Neural cell (in vitro differentiated cells): ENCODE measurements around the gene OGT. TPM values are rescaled to one million over a fixed set of nuclear protein-coding genes. Genes with fewer than 3 reads are reported as not detected.

ENCODE experiments used
- H2AFZ ChIP-seq: fragments of 200-600, 300-800 bp; sonication (generic), shearing (Covaris generic); 2 replicates; pipeline ENCODE4 v1.6.0; 2014; ENCODE audit warnings: low read depth, mild to moderate bottlenecking, antibody characterized with exemption, low read length, moderate library complexity
- H3F3A ChIP-seq: fragments of 200-600 bp; shearing (Covaris generic); 2 replicates; pipeline ENCODE4 v1.6.1; 2016; ENCODE audit warnings: mild to moderate bottlenecking, moderate library complexity, mixed read lengths, antibody characterized with exemption, low read length; ENCODE audit not compliant: insufficient read depth, poor library complexity, severe bottlenecking
- H3K27ac ChIP-seq: fragments of 200-600, 300-800 bp; sonication (generic), shearing (Covaris generic); 2 replicates; pipeline ENCODE4 v1.5.1; 2014; ENCODE audit warnings: mild to moderate bottlenecking, low read length, moderate library complexity
- H3K27me3 ChIP-seq: fragments of 300-800, 200-600 bp; sonication (generic), shearing (Covaris generic); 2 replicates; pipeline ENCODE4 v1.6.0; 2014; ENCODE audit warnings: mild to moderate bottlenecking, low read depth, low read length, moderate library complexity; ENCODE audit not compliant: insufficient read depth
- H3K36me3 ChIP-seq: fragments of 300-800, 200-600 bp; sonication (generic), shearing (Covaris generic); 2 replicates; pipeline ENCODE4 v1.5.1; 2014; ENCODE audit warnings: mild to moderate bottlenecking, antibody characterized with exemption, low read length, moderate library complexity; ENCODE audit not compliant: insufficient read depth
- H3K4me2 ChIP-seq: fragments of 300-800, 200-600 bp; sonication (generic), shearing (Covaris generic); 2 replicates; pipeline ENCODE4 v1.6.0; 2014; ENCODE audit warnings: mild to moderate bottlenecking, low read length
- H3K4me3 ChIP-seq: fragments of 300-800, 200-600 bp; sonication (generic), shearing (Covaris generic); 2 replicates; pipeline ENCODE4 v1.5.1; 2014; ENCODE audit warnings: mild to moderate bottlenecking, low read length, moderate library complexity
- H3K79me2 ChIP-seq: fragments of 200-600 bp; shearing (Covaris generic); replicated peaks from 2 replicates; pipeline ENCODE4 v1.6.0; 2014; ENCODE audit warnings: mild to moderate bottlenecking, low read length, moderate library complexity; ENCODE audit not compliant: insufficient read depth
- H3K9ac ChIP-seq: fragments of 300-800, 200-600 bp; sonication (generic), shearing (Covaris generic); 2 replicates; pipeline ENCODE4 v1.6.1; 2016; ENCODE audit warnings: mild to moderate bottlenecking, low read length, mixed read lengths
- H3K9me2 ChIP-seq: fragments of 200-600 bp; shearing (Covaris generic); 2 replicates; pipeline ENCODE4 v1.6.1; 2016; ENCODE audit warnings: mild to moderate bottlenecking, low read length, mixed read lengths; ENCODE audit not compliant: insufficient read depth
- H3K9me3 ChIP-seq: fragments of 200-600, 300-800 bp; sonication (generic), shearing (Covaris generic); 2 replicates; pipeline ENCODE4 v1.6.1; 2016; ENCODE audit warnings: mild to moderate bottlenecking, mixed run types, low read length, moderate library complexity, mixed read lengths
- H4K20me1 ChIP-seq: fragments of 200-600 bp; shearing (Covaris generic); 2 replicates; pipeline ENCODE4 v1.6.1; 2016; ENCODE audit warnings: mild to moderate bottlenecking, mixed run types; ENCODE audit not compliant: insufficient read depth
- CTCF ChIP-seq: fragments of 450-650 bp; IDR thresholded peaks from 2 replicates; pipeline ENCODE4 v1.5.1; 2014; ENCODE audit warnings: antibody characterized with exemption, mild to moderate bottlenecking, moderate library complexity; ENCODE audit not compliant: poor library complexity, severe bottlenecking
- EP300 ChIP-seq: fragments of 450-650 bp; conservative IDR thresholded peaks from 2 replicates; pipeline ENCODE4 v1.6.1; 2014; ENCODE audit warnings: antibody characterized with exemption, mild to moderate bottlenecking, moderate library complexity; ENCODE audit not compliant: poor library complexity, severe bottlenecking
- EZH2 ChIP-seq: fragments of 200-600, 300-800 bp; shearing (Covaris generic), sonication (generic); IDR thresholded peaks from 2 replicates; pipeline ENCODE4 v1.6.1; 2014; ENCODE audit warnings: antibody characterized with exemption, low read length, borderline replicate concordance, mild to moderate bottlenecking; ENCODE audit not compliant: insufficient read depth, poor library complexity, severe bottlenecking
- MXI1 ChIP-seq: fragments of 450-650 bp; conservative IDR thresholded peaks from 2 replicates; pipeline ENCODE4 v1.6.1; 2014; ENCODE audit warnings: antibody characterized with exemption, mild to moderate bottlenecking; ENCODE audit not compliant: poor library complexity, severe bottlenecking
- POLR2AphosphoS5 ChIP-seq: IDR thresholded peaks from 2 replicates; pipeline ENCODE4 v1.6.1; 2012
- RAD21 ChIP-seq: fragments of 450-650 bp; conservative IDR thresholded peaks from 2 replicates; pipeline ENCODE4 v1.6.1; 2014; ENCODE audit warnings: antibody characterized with exemption, mild to moderate bottlenecking, moderate library complexity
- REST ChIP-seq: IDR thresholded peaks from 2 replicates; pipeline ENCODE4 v1.6.1; 2012; ENCODE audit warnings: borderline replicate concordance
- SMC3 ChIP-seq: fragments of 450-650 bp; conservative IDR thresholded peaks from 2 replicates; pipeline ENCODE4 v1.6.1; 2014; ENCODE audit warnings: antibody characterized with exemption, mild to moderate bottlenecking, moderate library complexity; ENCODE audit not compliant: poor library complexity
- TAF1 ChIP-seq: IDR thresholded peaks from 2 replicates; pipeline ENCODE4 v1.6.1; 2012; ENCODE audit warnings: low read depth
- polyA plus RNA-seq: library from polyadenylated mRNA; depleted of rRNA; stranded (reverse); fragments of >200 nt; gene quantifications from 2 replicates; pipeline ENCODE4 v1.2.3, GENCODE V29; 2014

OGT gene
- polyA plus RNA-seq, 1 donor from 2014 or later: 340 TPM

- Histone ChIP-seq H3K27me3 (no peaks in the 10 kb centered on the region), H3K9me3 (no peaks in the 10 kb centered on the region), H3F3A (no peaks in the 10 kb centered on the region), H3K9ac (no peak overlapping the region), H2AFZ (no peak overlapping the region), H3K4me2 (no peak overlapping the region), H3K36me3 (no peaks in the 10 kb centered on the region), H3K27ac (no peak overlapping the region), H3K79me2 (no peaks in the 10 kb centered on the region), H4K20me1 (no peaks in the 10 kb centered on the region), H3K9me2 (no peaks in the 10 kb centered on the region), H3K4me3 (no peak overlapping the region)
- TF ChIP-seq RAD21: no peak
Observed at GRCh38 chrX:71514367-71515037, 18.4 kb upstream of the OGT start.

DNA sequence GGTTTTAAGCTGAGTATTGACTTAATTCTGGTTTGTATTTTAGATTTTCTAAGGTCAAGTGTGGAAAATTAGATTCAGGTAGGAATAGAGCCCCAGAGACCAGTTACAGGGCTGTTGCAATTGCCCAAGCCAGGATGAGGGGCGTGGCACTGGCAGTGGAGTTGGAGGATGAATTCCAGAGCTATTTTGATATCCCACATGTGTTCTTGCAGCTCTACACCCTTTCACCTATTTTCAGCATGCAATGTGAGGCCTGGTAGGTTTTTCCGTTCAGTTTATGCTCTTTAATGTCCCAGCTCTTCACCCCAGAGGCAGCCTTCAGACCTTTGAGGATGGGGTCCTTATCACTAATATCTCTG is 17.9 kb upstream of the OGT start:
- H4K20me1 ChIP-seq: no peaks in the 10 kb centered on the region
- no peak overlapping the region for H3K4me3 ChIP-seq
- H3K27me3 ChIP-seq: no peaks in the 10 kb centered on the region
- TF ChIP-seq EP300 (no peak), RAD21 (no peak), CTCF (no peak), POLR2AphosphoS5 (no peak), SMC3 (no peak), EZH2 (no peak), MXI1 (no peak), REST (no peak), TAF1 (no peak)
- no peaks in the 10 kb centered on the region for H3K36me3 ChIP-seq
- H2AFZ ChIP-seq: no peak overlapping the region
- no peak overlapping the region for H3K27ac ChIP-seq
- H3F3A ChIP-seq: no peaks in the 10 kb centered on the region
- H3K4me2 ChIP-seq: no peak overlapping the region
- no peak overlapping the region for H3K9ac ChIP-seq
- no peaks in the 10 kb centered on the region for H3K9me3 ChIP-seq
- H3K79me2 ChIP-seq: no peaks in the 10 kb centered on the region
- no peaks in the 10 kb centered on the region for H3K9me2 ChIP-seq

DNA sequence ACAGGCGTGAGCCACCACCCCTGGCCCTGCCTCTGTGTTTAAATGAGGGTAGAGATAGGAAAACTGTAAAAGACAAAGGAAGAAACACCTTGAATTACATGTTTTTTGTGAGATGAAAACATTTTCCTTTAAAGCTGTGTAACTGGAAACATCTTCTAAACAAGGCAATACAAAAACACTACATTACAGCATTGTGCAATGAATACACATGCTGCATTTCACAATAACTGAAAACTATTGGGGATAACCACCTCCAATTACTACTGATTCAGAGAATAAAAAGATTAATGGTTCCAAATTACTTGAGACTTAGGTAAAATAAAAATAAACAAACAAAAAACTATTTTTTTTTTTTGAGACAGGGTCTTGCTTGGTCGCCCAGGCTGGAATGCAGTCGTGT is 7.6 kb upstream of the OGT start:
- H3K79me2 ChIP-seq: no peaks in the 10 kb centered on the region
- H2AFZ ChIP-seq: no peak overlapping the region
- H3K27ac ChIP-seq: no peak overlapping the region
- no peaks in the 10 kb centered on the region for H3F3A ChIP-seq
- TF ChIP-seq REST (no peak), CTCF (no peak), EZH2 (no peak), EP300 (no peak), TAF1 (no peak), POLR2AphosphoS5 (no peak), RAD21 (no peak), MXI1 (no peak), SMC3 (no peak)
- H4K20me1 ChIP-seq: no peaks in the 10 kb centered on the region
- H3K27me3 ChIP-seq: no peaks in the 10 kb centered on the region
- no peaks in the 10 kb centered on the region for H3K36me3 ChIP-seq
- H3K4me2 ChIP-seq: no peak overlapping the region
- H3K9me3 ChIP-seq: no peaks in the 10 kb centered on the region
- no peaks in the 10 kb centered on the region for H3K9me2 ChIP-seq
- H3K9ac ChIP-seq: no peak overlapping the region
- no peak overlapping the region for H3K4me3 ChIP-seq
